CD4-positive, alpha-beta T cell treated with Interleukin-15 for 1 hour (primary cell): ENCODE measurements around the gene MKKS.
"Not testable (repeated sequence)": the region's sequence is repeated elsewhere in the genome, so short reads cannot be mapped to it uniquely, and the experiment has no call there.

Experiments used
- DNase-seq: peaks from one replicate; pipeline ENCODE4 v3.0.0-alpha.2; 2020

MKKS gene

GRCh38 chr20:10448270-10449156 is 14.5 kb upstream of the MKKS start:
- DNase-seq: no peak

- DNase-seq: peak; percentile 46
Measured at GRCh38 chr20:10447028-10447427, 13.0 kb upstream of the MKKS start.

- no peak for DNase-seq
Measured at GRCh38 chr20:10445758-10446157, 11.7 kb upstream of the MKKS start.

- no peak for DNase-seq
Measured at GRCh38 chr20:10443936-10444335, 9.9 kb upstream of the MKKS start.

GRCh38 chr20:10438217-10438616 is 4.2 kb upstream of the MKKS start:
- no peak for DNase-seq

GRCh38 chr20:10436053-10436699 is 2.2 kb upstream of the MKKS start:
- DNase-seq: no peak

- DNase-seq: peak; percentile 91
Measured at GRCh38 chr20:10434832-10435812, 1.1 kb upstream of the MKKS start, which contains the start of gene SLX4IP. Gene SLX4IP (plus strand): TSS chr20:10435305. CDS start chr20:10458205, 22,900 bp downstream.

GRCh38 chr20:10434467-10434831 is 427 bp upstream of the MKKS start:
- DNase-seq: peak; percentile 87

- DNase-seq: no peak
Measured at GRCh38 chr20:10433014-10433622, 904 bp downstream of the MKKS start.

GRCh38 chr20:10432079-10432478 is 1.9 kb downstream of the MKKS start:
- DNase-seq: no peak

- DNase-seq: no peak
Measured at GRCh38 chr20:10430704-10431103, 3.3 kb downstream of the MKKS start.

GRCh38 chr20:10430000-10430466 is 4.0 kb downstream of the MKKS start:
- no peak for DNase-seq

- no peak for DNase-seq
Measured at GRCh38 chr20:10429443-10429981, 4.5 kb downstream of the MKKS start.

- no peak for DNase-seq
Measured at GRCh38 chr20:10428008-10428407, 6.0 kb downstream of the MKKS start.

- DNase-seq: peak; percentile 28
Measured at GRCh38 chr20:10427060-10427692, 6.8 kb downstream of the MKKS start.

GRCh38 chr20:10423735-10424134 is 10.3 kb downstream of the MKKS start:
- no peak for DNase-seq

- DNase-seq: no peak
Measured at GRCh38 chr20:10419550-10420133, 14.4 kb downstream of the MKKS start.

- DNase-seq: not testable (repeated sequence)
Measured at GRCh38 chr20:10417218-10417617, 16.8 kb downstream of the MKKS start.

- DNase-seq: no peak
Measured at GRCh38 chr20:10415013-10415650, 18.9 kb downstream of the MKKS start.

- DNase-seq: no peak
Measured at GRCh38 chr20:10412591-10413408, 21.2 kb downstream of the MKKS start.
